Neural cell (in vitro differentiated cells): ENCODE measurements around the gene PLEKHD1. TPM values are rescaled to one million over a fixed set of nuclear protein-coding genes. Genes with fewer than 3 reads are reported as not detected.
A peak's percentile ranks its signal among the peaks of the same experiment; 100 is the strongest.

ENCODE experiments used
- H2AFZ ChIP-seq: fragments of 200-600, 300-800 bp; sonication (generic), shearing (Covaris generic); 2 replicates; pipeline ENCODE4 v1.6.0; 2014; ENCODE audit warnings: low read depth, mild to moderate bottlenecking, antibody characterized with exemption, low read length, moderate library complexity
- H3F3A ChIP-seq: fragments of 200-600 bp; shearing (Covaris generic); 2 replicates; pipeline ENCODE4 v1.6.1; 2016; ENCODE audit warnings: mild to moderate bottlenecking, moderate library complexity, mixed read lengths, antibody characterized with exemption, low read length; ENCODE audit not compliant: insufficient read depth, poor library complexity, severe bottlenecking
- H3K27ac ChIP-seq: fragments of 200-600, 300-800 bp; sonication (generic), shearing (Covaris generic); 2 replicates; pipeline ENCODE4 v1.5.1; 2014; ENCODE audit warnings: mild to moderate bottlenecking, low read length, moderate library complexity
- H3K27me3 ChIP-seq: fragments of 300-800, 200-600 bp; sonication (generic), shearing (Covaris generic); 2 replicates; pipeline ENCODE4 v1.6.0; 2014; ENCODE audit warnings: mild to moderate bottlenecking, low read depth, low read length, moderate library complexity; ENCODE audit not compliant: insufficient read depth
- H3K36me3 ChIP-seq: fragments of 300-800, 200-600 bp; sonication (generic), shearing (Covaris generic); 2 replicates; pipeline ENCODE4 v1.5.1; 2014; ENCODE audit warnings: mild to moderate bottlenecking, antibody characterized with exemption, low read length, moderate library complexity; ENCODE audit not compliant: insufficient read depth
- H3K4me2 ChIP-seq: fragments of 300-800, 200-600 bp; sonication (generic), shearing (Covaris generic); 2 replicates; pipeline ENCODE4 v1.6.0; 2014; ENCODE audit warnings: mild to moderate bottlenecking, low read length
- H3K4me3 ChIP-seq: fragments of 300-800, 200-600 bp; sonication (generic), shearing (Covaris generic); 2 replicates; pipeline ENCODE4 v1.5.1; 2014; ENCODE audit warnings: mild to moderate bottlenecking, low read length, moderate library complexity
- H3K79me2 ChIP-seq: fragments of 200-600 bp; shearing (Covaris generic); replicated peaks from 2 replicates; pipeline ENCODE4 v1.6.0; 2014; ENCODE audit warnings: mild to moderate bottlenecking, low read length, moderate library complexity; ENCODE audit not compliant: insufficient read depth
- H3K9ac ChIP-seq: fragments of 300-800, 200-600 bp; sonication (generic), shearing (Covaris generic); 2 replicates; pipeline ENCODE4 v1.6.1; 2016; ENCODE audit warnings: mild to moderate bottlenecking, low read length, mixed read lengths
- H3K9me2 ChIP-seq: fragments of 200-600 bp; shearing (Covaris generic); 2 replicates; pipeline ENCODE4 v1.6.1; 2016; ENCODE audit warnings: mild to moderate bottlenecking, low read length, mixed read lengths; ENCODE audit not compliant: insufficient read depth
- H3K9me3 ChIP-seq: fragments of 200-600, 300-800 bp; sonication (generic), shearing (Covaris generic); 2 replicates; pipeline ENCODE4 v1.6.1; 2016; ENCODE audit warnings: mild to moderate bottlenecking, mixed run types, low read length, moderate library complexity, mixed read lengths
- H4K20me1 ChIP-seq: fragments of 200-600 bp; shearing (Covaris generic); 2 replicates; pipeline ENCODE4 v1.6.1; 2016; ENCODE audit warnings: mild to moderate bottlenecking, mixed run types; ENCODE audit not compliant: insufficient read depth
- EZH2 ChIP-seq: fragments of 200-600, 300-800 bp; shearing (Covaris generic), sonication (generic); IDR thresholded peaks from 2 replicates; pipeline ENCODE4 v1.6.1; 2014; ENCODE audit warnings: antibody characterized with exemption, low read length, borderline replicate concordance, mild to moderate bottlenecking; ENCODE audit not compliant: insufficient read depth, poor library complexity, severe bottlenecking
- MXI1 ChIP-seq: fragments of 450-650 bp; conservative IDR thresholded peaks from 2 replicates; pipeline ENCODE4 v1.6.1; 2014; ENCODE audit warnings: antibody characterized with exemption, mild to moderate bottlenecking; ENCODE audit not compliant: poor library complexity, severe bottlenecking
- POLR2AphosphoS5 ChIP-seq: IDR thresholded peaks from 2 replicates; pipeline ENCODE4 v1.6.1; 2012
- RAD21 ChIP-seq: fragments of 450-650 bp; conservative IDR thresholded peaks from 2 replicates; pipeline ENCODE4 v1.6.1; 2014; ENCODE audit warnings: antibody characterized with exemption, mild to moderate bottlenecking, moderate library complexity
- SMC3 ChIP-seq: fragments of 450-650 bp; conservative IDR thresholded peaks from 2 replicates; pipeline ENCODE4 v1.6.1; 2014; ENCODE audit warnings: antibody characterized with exemption, mild to moderate bottlenecking, moderate library complexity; ENCODE audit not compliant: poor library complexity
- TAF1 ChIP-seq: IDR thresholded peaks from 2 replicates; pipeline ENCODE4 v1.6.1; 2012; ENCODE audit warnings: low read depth
- polyA plus RNA-seq: library from polyadenylated mRNA; depleted of rRNA; stranded (reverse); fragments of >200 nt; gene quantifications from 2 replicates; pipeline ENCODE4 v1.2.3, GENCODE V29; 2014
- TF ChIP-seq, protein P1 (sequence below): fragments of 450-650 bp; IDR thresholded peaks from 2 replicates; pipeline ENCODE4 v1.5.1; 2014; ENCODE audit warnings: antibody characterized with exemption, mild to moderate bottlenecking, moderate library complexity; ENCODE audit not compliant: poor library complexity, severe bottlenecking
- TF ChIP-seq, protein P2 (sequence below): IDR thresholded peaks from 2 replicates; pipeline ENCODE4 v1.6.1; 2012; ENCODE audit warnings: borderline replicate concordance

The PLEKHD1 gene
- polyA plus RNA-seq, 1 donor from 2014 or later = 0.52 TPM

DNA sequence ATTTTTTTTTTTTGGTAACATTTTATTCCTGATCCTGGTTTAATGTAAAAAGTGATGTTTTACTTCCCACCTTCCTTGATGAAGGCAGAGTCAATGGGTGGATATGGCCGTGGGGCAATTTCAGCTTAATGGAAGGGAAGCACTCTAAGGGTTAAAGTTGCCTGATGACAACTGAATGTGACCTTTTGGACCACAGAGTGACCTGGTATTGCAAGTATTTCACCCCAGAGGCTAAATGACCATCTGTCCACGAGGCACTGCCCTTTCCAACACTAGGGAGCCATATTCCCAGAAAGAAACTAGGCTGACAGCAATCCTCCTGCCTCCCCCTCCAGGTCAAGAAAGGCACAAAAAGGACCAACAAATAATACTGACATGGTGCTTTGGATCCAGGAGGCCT lies 85.3 kb downstream of the PLEKHD1 start:
- H3K9ac ChIP-seq = no peak overlapping the region
- H3K27me3 ChIP-seq = no peaks in the 10 kb centered on the region

DNA sequence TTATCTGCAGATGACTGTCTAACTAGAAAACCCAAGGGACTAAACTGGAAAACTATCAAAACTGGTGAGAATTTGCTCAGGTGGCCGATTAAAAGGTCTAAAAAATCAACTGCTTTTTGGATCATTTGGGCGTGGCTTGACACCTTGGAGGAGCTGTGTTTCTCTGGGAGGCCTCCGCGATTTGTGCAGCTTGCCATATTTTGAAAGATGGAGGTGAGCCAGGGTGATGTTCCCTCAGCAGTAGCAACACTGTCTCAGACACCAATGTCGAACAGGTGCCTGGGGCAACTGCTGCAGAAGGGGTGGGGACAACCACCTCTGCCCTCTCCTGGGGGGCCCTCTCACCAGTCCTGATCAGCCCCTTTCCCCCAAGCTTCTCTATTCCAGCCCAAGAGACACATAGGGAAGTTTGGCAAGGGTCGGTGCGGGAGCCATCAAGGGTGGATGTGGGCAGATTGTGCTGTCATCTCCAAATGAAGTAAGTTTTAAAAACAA lies 86.4 kb downstream of the PLEKHD1 start:
- Histone ChIP-seq H4K20me1 (no peaks in the 10 kb centered on the region), H3F3A (no peaks in the 10 kb centered on the region), H3K9ac (no peak overlapping the region), H3K79me2 (no peaks in the 10 kb centered on the region), H3K4me3 (peak overlapping the region; percentile 6), H3K9me3 (peaks cover 7% of the 10 kb centered on the region), H3K9me2 (no peaks in the 10 kb centered on the region), H2AFZ (no peak overlapping the region), H3K4me2 (no peak overlapping the region), H3K27ac (no peak overlapping the region), H3K36me3 (no peaks in the 10 kb centered on the region), H3K27me3 (no peaks in the 10 kb centered on the region)
- no peak for TF ChIP-seq RAD21
- TF ChIP-seq TAF1 = no peak
- TF ChIP-seq, protein P1, sequence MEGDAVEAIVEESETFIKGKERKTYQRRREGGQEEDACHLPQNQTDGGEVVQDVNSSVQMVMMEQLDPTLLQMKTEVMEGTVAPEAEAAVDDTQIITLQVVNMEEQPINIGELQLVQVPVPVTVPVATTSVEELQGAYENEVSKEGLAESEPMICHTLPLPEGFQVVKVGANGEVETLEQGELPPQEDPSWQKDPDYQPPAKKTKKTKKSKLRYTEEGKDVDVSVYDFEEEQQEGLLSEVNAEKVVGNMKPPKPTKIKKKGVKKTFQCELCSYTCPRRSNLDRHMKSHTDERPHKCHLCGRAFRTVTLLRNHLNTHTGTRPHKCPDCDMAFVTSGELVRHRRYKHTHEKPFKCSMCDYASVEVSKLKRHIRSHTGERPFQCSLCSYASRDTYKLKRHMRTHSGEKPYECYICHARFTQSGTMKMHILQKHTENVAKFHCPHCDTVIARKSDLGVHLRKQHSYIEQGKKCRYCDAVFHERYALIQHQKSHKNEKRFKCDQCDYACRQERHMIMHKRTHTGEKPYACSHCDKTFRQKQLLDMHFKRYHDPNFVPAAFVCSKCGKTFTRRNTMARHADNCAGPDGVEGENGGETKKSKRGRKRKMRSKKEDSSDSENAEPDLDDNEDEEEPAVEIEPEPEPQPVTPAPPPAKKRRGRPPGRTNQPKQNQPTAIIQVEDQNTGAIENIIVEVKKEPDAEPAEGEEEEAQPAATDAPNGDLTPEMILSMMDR = no peak
- TF ChIP-seq POLR2AphosphoS5 = no peak
- no peak for TF ChIP-seq MXI1
- TF ChIP-seq SMC3 = no peak
- TF ChIP-seq, protein P2, sequence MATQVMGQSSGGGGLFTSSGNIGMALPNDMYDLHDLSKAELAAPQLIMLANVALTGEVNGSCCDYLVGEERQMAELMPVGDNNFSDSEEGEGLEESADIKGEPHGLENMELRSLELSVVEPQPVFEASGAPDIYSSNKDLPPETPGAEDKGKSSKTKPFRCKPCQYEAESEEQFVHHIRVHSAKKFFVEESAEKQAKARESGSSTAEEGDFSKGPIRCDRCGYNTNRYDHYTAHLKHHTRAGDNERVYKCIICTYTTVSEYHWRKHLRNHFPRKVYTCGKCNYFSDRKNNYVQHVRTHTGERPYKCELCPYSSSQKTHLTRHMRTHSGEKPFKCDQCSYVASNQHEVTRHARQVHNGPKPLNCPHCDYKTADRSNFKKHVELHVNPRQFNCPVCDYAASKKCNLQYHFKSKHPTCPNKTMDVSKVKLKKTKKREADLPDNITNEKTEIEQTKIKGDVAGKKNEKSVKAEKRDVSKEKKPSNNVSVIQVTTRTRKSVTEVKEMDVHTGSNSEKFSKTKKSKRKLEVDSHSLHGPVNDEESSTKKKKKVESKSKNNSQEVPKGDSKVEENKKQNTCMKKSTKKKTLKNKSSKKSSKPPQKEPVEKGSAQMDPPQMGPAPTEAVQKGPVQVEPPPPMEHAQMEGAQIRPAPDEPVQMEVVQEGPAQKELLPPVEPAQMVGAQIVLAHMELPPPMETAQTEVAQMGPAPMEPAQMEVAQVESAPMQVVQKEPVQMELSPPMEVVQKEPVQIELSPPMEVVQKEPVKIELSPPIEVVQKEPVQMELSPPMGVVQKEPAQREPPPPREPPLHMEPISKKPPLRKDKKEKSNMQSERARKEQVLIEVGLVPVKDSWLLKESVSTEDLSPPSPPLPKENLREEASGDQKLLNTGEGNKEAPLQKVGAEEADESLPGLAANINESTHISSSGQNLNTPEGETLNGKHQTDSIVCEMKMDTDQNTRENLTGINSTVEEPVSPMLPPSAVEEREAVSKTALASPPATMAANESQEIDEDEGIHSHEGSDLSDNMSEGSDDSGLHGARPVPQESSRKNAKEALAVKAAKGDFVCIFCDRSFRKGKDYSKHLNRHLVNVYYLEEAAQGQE = no peak
- TF ChIP-seq EZH2 = no peak

More for the DNA sequence above, 85.3 kb downstream of the PLEKHD1 start:
- Histone ChIP-seq H3K4me3 (no peak overlapping the region), H3K27ac (no peak overlapping the region), H3K79me2 (no peaks in the 10 kb centered on the region), H3K9me3 (peaks cover 7% of the 10 kb centered on the region), H3K4me2 (no peak overlapping the region), H4K20me1 (no peaks in the 10 kb centered on the region), H2AFZ (no peak overlapping the region), H3K36me3 (no peaks in the 10 kb centered on the region), H3F3A (no peaks in the 10 kb centered on the region), H3K9me2 (no peaks in the 10 kb centered on the region)
- TF ChIP-seq, protein P2 = no peak
